ENCODE data around the gene KLK4.

Gene KLK4

GRCh38 chr19:50857366-50857765 lies 53.8 kb downstream of the KLK4 start:
- TF ChIP-seq EGR1 (IDR thresholded peaks at IDR 0.05) (no peak), TAF1 (IDR thresholded peaks at IDR 0.05; ENCODE audit: low read depth) (no peak), ZBTB7A (IDR thresholded peaks at IDR 0.05; ENCODE audit: low read depth) (no peak)

All from Ishikawa (cell line).